WERI-Rb-1 (cell line): ENCODE measurements around the gene CUEDC1.

Source experiments
- DNase-seq: peaks from one replicate; pipeline ENCODE4 v3.0.0-alpha.2; 2020
- H3K27ac ChIP-seq: fragments of 250-450 bp; sonication (Bioruptor Pico); 2 replicates; pipeline ENCODE4 v1.5.1; 2020; ENCODE audit warnings: mild to moderate bottlenecking, moderate library complexity
- H3K27me3 ChIP-seq: fragments of 250-450 bp; sonication (Bioruptor Pico); 2 replicates; pipeline ENCODE4 v1.5.1; 2021; ENCODE audit warnings: mild to moderate bottlenecking, low read depth, moderate library complexity; ENCODE audit not compliant: insufficient read depth, severe bottlenecking
- H3K36me3 ChIP-seq: fragments of 250-450 bp; sonication (Bioruptor Pico); 2 replicates; pipeline ENCODE4 v1.5.1; 2020; ENCODE audit warnings: mild to moderate bottlenecking, moderate library complexity
- H3K4me3 ChIP-seq: 2 replicates; pipeline ENCODE4 v1.5.1; 2011; ENCODE audit warnings: low read depth, mild to moderate bottlenecking, control low read depth, low read length
- H3K9me3 ChIP-seq: fragments of 250-450 bp; sonication (Bioruptor Pico); 2 replicates; pipeline ENCODE4 v1.5.1; 2021; ENCODE audit warnings: mild to moderate bottlenecking, moderate library complexity; ENCODE audit not compliant: severe bottlenecking
- CTCF ChIP-seq: IDR thresholded peaks from 2 replicates; pipeline ENCODE4 v1.5.1; 2011; ENCODE audit warnings: low read depth, mild to moderate bottlenecking, control low read depth, inconsistent platforms, low read length

CUEDC1 gene

GRCh38 chr17:57887161-57887560 is 68.1 kb downstream of the CUEDC1 start:
- no peak for DNase-seq
- Histone ChIP-seq H3K36me3 (peaks cover 11% of the 10 kb centered on the region), H3K27me3 (no peaks in the 10 kb centered on the region), H3K27ac (no peak overlapping the region), H3K4me3 (no peak overlapping the region), H3K9me3 (peaks cover 2% of the 10 kb centered on the region)
- no peak for TF ChIP-seq CTCF

GRCh38 chr17:57886020-57886419 is 69.2 kb downstream of the CUEDC1 start:
- H3K27ac ChIP-seq = no peak overlapping the region
- TF ChIP-seq CTCF = no peak
- peaks cover 2% of the 10 kb centered on the region for H3K9me3 ChIP-seq
- no peak overlapping the region for H3K4me3 ChIP-seq
- no peaks in the 10 kb centered on the region for H3K27me3 ChIP-seq
- no peak for DNase-seq
- peaks cover 11% of the 10 kb centered on the region for H3K36me3 ChIP-seq

DNA sequence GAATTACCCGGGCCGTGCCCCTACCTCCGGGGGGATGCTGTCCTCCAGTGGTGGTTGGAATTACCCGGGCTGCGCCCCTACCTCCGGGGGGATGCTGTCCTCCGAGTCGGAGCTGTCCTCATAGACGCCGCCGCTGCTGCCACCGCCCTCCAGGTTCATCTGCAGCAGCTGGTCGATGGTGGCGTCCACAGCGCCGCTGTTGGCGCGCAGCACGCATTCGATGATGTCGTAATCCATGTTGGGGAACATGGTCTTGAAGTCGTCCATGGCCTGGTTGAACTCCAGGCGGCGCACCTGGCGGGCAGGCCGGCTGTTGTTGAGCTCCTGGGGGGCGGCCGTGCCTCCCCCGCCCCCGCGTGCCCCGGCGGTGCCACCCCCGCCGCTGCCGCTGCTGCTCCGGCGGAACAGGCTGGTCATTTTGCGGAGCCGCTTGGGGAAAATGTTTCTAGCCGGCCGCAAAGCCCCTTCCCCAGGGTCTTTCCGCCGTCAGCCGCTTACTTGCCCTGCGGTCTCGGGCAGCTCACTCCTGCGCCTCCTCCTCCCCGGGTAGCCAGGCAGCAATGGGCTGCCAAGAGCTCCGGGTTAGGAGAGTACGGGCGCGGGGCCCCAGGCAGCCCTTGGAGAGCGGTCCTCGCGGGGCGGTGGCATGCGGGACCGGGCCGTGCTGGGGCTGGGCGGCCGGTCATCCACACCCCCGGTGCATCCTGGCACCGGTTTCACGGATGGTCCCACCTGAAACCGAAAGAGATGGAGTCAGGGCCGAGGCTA is 69.9 kb downstream of the CUEDC1 start:
- Histone ChIP-seq H3K27ac (peak overlapping the region; percentile 46), H3K27me3 (no peaks in the 10 kb centered on the region), H3K36me3 (peaks cover 11% of the 10 kb centered on the region), H3K4me3 (no peak overlapping the region), H3K9me3 (peaks cover 2% of the 10 kb centered on the region)
- TF ChIP-seq CTCF = no peak
- DNase-seq = no peak

DNA sequence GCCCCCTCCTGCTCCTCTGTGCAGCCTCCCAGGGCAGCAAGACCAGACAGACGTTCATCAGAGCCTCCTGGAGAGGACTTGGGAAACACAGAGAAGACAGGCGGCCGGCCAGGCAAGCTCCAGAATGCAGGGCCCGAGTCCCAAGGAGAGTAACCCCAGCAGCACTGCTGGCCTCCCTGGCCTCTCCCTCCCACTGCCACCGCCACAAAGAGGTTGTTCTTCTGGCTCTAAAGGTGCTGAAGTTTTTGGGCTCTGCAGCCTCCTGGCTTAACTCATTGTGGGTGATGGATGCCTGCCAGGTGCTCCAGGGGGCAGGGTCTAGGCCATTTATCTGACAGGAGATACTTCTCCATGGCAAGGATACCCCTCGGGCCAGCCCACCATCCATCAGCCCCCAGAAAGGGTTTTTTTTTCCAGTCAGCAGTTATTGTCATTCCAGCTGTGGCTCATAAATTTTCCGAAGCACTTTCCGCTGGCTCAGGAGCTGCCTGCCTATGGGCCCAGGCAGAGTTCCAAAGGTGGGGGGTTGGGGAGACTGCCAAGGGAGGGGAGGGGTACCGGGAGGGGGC is 73.3 kb downstream of the CUEDC1 start:
- H3K27ac ChIP-seq = no peak overlapping the region
- no peak for DNase-seq
- H3K36me3 ChIP-seq = peaks cover 11% of the 10 kb centered on the region
- H3K4me3 ChIP-seq = no peak overlapping the region
- TF ChIP-seq CTCF = no peak
- peaks cover 2% of the 10 kb centered on the region for H3K9me3 ChIP-seq
- no peaks in the 10 kb centered on the region for H3K27me3 ChIP-seq

DNA sequence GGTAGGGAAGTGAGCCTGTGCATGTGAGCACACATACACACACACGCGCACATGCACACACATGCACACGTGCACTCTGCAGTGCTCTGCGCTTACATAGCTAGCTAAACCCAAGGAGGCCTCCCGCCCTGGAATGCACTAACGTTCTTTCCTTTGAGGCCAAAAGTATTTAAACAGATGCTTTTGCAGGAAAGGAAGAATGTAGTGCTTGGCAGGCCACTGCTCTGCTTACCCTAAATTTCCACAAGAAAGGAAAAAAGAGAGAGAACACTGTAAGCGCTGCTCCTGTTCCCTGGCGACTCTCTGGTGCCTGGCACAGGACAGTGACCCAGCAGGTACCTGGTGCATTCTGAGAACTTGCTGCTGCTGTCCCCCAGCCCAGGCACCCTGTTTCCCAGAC is 74.1 kb downstream of the CUEDC1 start:
- peaks cover 14% of the 10 kb centered on the region for H3K36me3 ChIP-seq
- no peak for DNase-seq
- H3K27me3 ChIP-seq = no peaks in the 10 kb centered on the region

More for the DNA sequence above, 74.1 kb downstream of the CUEDC1 start:
- Histone ChIP-seq H3K4me3 (no peak overlapping the region), H3K27ac (no peak overlapping the region), H3K9me3 (peaks cover 2% of the 10 kb centered on the region)
- no peak for TF ChIP-seq CTCF
